GM12801 (cell line): ENCODE results near the gene KLF7.

Experiments
- CTCF ChIP-seq: IDR thresholded peaks from one replicate; pipeline ENCODE4 v1.5.1; 2011; ENCODE audit warnings: control low read depth; ENCODE audit not compliant: insufficient read length; ENCODE audit errors: extremely low read depth

KLF7 gene

GRCh38 chr2:207051385-207051965, 114.3 kb downstream of the KLF7 start:
- TF ChIP-seq CTCF: no peak

GRCh38 chr2:207049122-207049521, 116.6 kb downstream of the KLF7 start:
- TF ChIP-seq CTCF: no peak

- no peak for TF ChIP-seq CTCF
Measured at GRCh38 chr2:207048416-207048815, 117.3 kb downstream of the KLF7 start.

GRCh38 chr2:207046724-207047123, 119.0 kb downstream of the KLF7 start:
- no peak for TF ChIP-seq CTCF

DNA sequence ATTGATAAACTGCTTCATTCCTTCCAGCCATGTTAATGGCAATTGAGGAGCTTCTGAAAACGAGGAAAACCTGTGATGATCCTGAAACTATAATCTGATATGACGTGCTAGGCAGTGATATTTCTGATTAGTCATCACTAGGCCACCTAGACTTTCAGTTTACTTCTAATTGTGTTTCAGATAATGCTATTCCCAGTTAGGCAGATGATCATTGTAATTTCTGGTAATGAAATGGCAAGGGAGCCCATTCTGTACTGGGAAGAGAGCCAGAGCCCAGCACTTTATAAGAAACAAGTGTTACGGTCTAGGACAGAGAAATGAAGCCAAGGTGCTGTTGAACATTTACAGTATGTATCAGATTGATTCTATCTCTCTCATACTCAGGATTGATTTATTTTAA, 120.2 kb downstream of the KLF7 start:
- no peak for TF ChIP-seq CTCF

GRCh38 chr2:207044379-207045362, 121.1 kb downstream of the KLF7 start:
- no peak for TF ChIP-seq CTCF

DNA sequence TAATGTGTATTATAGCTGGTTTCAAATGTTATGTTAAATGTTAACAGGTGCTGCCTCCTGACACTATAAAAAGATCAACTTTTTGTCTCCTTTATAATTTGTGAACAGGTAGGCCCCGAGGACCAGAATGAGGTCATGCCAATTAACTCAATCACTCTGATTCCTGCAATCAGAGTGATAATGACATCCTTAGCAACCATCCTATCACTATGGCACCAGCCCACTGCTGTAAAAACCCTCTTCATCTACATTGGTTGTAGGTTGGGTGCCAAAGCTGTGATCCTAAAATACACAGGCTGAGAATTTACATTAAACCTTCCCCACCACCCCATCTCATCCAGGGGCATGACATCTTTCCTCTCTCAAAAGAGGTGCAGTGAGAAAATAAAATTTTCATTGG, 122.9 kb downstream of the KLF7 start:
- TF ChIP-seq CTCF: no peak
